Fibroblast of lung (primary cell): ENCODE data around the gene FSHB.

Experiments
- EZH2 ChIP-seq: IDR thresholded peaks from 2 replicates; pipeline ENCODE4 v1.5.1; 2012; ENCODE audit warnings: low read length, control low read depth, mild to moderate bottlenecking; ENCODE audit errors: missing control alignments
- TF ChIP-seq, protein P1 (sequence below), 2 donors: IDR thresholded peaks in 1 of 2; conservative IDR thresholded peaks in 1 of 2; 1 replicate in 1 of 2; 2 replicates in 1 of 2; pipeline ENCODE4 v1.5.1; 2011 to 2012; ENCODE audit warnings: low read length in 2 of 2, control low read depth in 1 of 2, inconsistent platforms in 1 of 2, low read depth in 1 of 2, mild to moderate bottlenecking in 1 of 2

DNA sequence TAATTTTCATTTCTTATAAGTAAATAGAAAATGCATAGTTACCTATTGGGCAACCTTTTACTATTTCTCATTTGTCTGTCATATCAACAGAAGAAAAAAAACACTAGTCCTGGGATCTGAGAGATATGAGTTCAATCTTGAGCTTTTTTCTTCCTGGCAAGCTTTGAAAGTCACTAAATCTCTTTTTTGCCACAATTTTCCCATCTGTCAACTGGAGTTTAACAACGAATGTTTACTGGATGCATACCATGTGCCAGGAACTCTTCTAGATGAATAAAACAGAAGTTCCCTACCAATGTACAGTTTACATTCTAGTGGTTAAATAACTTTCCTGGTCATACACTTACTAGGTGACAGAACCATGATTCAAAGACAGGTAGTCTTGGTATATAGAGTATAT is 31.0 kb downstream of the FSHB start:
- TF ChIP-seq, protein P1, sequence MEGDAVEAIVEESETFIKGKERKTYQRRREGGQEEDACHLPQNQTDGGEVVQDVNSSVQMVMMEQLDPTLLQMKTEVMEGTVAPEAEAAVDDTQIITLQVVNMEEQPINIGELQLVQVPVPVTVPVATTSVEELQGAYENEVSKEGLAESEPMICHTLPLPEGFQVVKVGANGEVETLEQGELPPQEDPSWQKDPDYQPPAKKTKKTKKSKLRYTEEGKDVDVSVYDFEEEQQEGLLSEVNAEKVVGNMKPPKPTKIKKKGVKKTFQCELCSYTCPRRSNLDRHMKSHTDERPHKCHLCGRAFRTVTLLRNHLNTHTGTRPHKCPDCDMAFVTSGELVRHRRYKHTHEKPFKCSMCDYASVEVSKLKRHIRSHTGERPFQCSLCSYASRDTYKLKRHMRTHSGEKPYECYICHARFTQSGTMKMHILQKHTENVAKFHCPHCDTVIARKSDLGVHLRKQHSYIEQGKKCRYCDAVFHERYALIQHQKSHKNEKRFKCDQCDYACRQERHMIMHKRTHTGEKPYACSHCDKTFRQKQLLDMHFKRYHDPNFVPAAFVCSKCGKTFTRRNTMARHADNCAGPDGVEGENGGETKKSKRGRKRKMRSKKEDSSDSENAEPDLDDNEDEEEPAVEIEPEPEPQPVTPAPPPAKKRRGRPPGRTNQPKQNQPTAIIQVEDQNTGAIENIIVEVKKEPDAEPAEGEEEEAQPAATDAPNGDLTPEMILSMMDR (conservative IDR thresholded peaks at IDR 0.05 in 1 of 2, IDR thresholded peaks at IDR 0.05 in 1 of 2; ENCODE audit: low read depth in 1 of 2, low read length in 2 of 2) = no peak
- TF ChIP-seq EZH2 = no peak
